ENCODE measurements around the gene FAM200C. TPM values are rescaled to one million over a fixed set of nuclear protein-coding genes. Genes with fewer than 3 reads are reported as not detected.

Gene FAM200C
- total and polyA plus RNA-seq, 2 of the 13 experiments (the other 11 are each of a cell fraction or from before 2014, with no cell fraction given) = 3.2 to 4.7 TPM

DNA sequence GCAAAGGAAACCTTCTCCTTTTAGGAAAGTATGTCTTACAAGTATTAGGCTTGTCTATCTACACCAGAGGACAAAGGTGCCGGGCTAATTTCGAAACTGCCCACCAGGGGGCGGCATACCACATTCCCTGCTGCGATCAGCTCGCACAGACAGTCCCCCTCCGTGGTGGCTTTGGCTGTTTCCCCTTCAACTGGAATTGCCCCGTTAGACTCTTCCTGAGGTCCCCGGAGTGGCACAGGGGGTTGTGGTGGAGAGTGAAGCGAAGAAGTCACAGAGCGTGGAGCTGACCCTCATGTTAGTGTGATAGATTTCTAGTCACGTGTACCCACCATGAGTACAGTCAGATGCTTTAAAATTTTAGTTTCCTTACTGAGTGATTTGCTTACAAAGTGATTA is 39.3 kb upstream of the FAM200C start (continued):
- no peak for TF ChIP-seq ZBTB7A (CRISPR knock-in tag; IDR thresholded peaks at IDR 0.05)
- TF ChIP-seq SOX5 (CRISPR knock-in tag; IDR thresholded peaks at IDR 0.05; ENCODE audit: borderline replicate concordance) = no peak
- TF ChIP-seq NFE2 (CRISPR knock-in tag; IDR thresholded peaks at IDR 0.05) = no peak
- no peak for TF ChIP-seq ZNF34 (CRISPR knock-in tag; IDR thresholded peaks at IDR 0.05; ENCODE audit: borderline replicate concordance)
- no peak for TF ChIP-seq ZNF703 (CRISPR knock-in tag; IDR thresholded peaks at IDR 0.05; ENCODE audit: borderline replicate concordance)
- TF ChIP-seq ZSCAN12 (CRISPR knock-in tag; IDR thresholded peaks at IDR 0.05) = no peak
- TF ChIP-seq, protein P1, sequence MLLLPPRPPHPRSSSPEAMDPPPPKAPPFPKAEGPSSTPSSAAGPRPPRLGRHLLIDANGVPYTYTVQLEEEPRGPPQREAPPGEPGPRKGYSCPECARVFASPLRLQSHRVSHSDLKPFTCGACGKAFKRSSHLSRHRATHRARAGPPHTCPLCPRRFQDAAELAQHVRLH (CRISPR knock-in tag; IDR thresholded peaks at IDR 0.05; ENCODE audit: borderline replicate concordance, low read depth) = no peak
- 0 out of 2 replicates have a peak, but pooled peaks have one; percentile 34 for TF ChIP-seq NFKBIZ (CRISPR knock-in tag; IDR thresholded peaks at IDR 0.05)
- TF ChIP-seq ZNF225 (CRISPR knock-in tag; IDR thresholded peaks at IDR 0.05) = no peak
- TF ChIP-seq THRA (CRISPR knock-in tag; IDR thresholded peaks at IDR 0.05; ENCODE audit: borderline replicate concordance) = 0 out of 2 replicates have a peak, but pooled peaks have one; percentile 23
- no peak for TF ChIP-seq ZNF567 (CRISPR knock-in tag; IDR thresholded peaks at IDR 0.05; ENCODE audit: borderline replicate concordance)
- TF ChIP-seq TBX2 (CRISPR knock-in tag; IDR thresholded peaks at IDR 0.05; ENCODE audit: borderline replicate concordance) = 0 out of 2 replicates have a peak, but pooled peaks have one; percentile 21
- TF ChIP-seq CBX5 (CRISPR knock-in tag; IDR thresholded peaks at IDR 0.05; ENCODE audit: borderline replicate concordance) = no peak
- TF ChIP-seq, protein P2, sequence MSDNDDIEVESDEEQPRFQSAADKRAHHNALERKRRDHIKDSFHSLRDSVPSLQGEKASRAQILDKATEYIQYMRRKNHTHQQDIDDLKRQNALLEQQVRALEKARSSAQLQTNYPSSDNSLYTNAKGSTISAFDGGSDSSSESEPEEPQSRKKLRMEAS (IDR thresholded peaks at IDR 0.05) = no peak
- no peak for TF ChIP-seq ZNF510 (CRISPR knock-in tag; IDR thresholded peaks at IDR 0.05; ENCODE audit: low read depth)
- peak; percentile 24; the same call in 1 of the 2 replicates for TF ChIP-seq MED1 (CRISPR knock-in tag; IDR thresholded peaks at IDR 0.05)
- no peak for TF ChIP-seq MZF1 (CRISPR knock-in tag; IDR thresholded peaks at IDR 0.05; ENCODE audit: borderline replicate concordance)
- no peak for TF ChIP-seq ZNF160 (CRISPR knock-in tag; IDR thresholded peaks at IDR 0.05)
- TF ChIP-seq ZNF484 (CRISPR knock-in tag; IDR thresholded peaks at IDR 0.05; ENCODE audit: borderline replicate concordance, low read depth) = no peak
- no peak for TF ChIP-seq HOXA5 (CRISPR knock-in tag; IDR thresholded peaks at IDR 0.05)
- TF ChIP-seq, protein P3, sequence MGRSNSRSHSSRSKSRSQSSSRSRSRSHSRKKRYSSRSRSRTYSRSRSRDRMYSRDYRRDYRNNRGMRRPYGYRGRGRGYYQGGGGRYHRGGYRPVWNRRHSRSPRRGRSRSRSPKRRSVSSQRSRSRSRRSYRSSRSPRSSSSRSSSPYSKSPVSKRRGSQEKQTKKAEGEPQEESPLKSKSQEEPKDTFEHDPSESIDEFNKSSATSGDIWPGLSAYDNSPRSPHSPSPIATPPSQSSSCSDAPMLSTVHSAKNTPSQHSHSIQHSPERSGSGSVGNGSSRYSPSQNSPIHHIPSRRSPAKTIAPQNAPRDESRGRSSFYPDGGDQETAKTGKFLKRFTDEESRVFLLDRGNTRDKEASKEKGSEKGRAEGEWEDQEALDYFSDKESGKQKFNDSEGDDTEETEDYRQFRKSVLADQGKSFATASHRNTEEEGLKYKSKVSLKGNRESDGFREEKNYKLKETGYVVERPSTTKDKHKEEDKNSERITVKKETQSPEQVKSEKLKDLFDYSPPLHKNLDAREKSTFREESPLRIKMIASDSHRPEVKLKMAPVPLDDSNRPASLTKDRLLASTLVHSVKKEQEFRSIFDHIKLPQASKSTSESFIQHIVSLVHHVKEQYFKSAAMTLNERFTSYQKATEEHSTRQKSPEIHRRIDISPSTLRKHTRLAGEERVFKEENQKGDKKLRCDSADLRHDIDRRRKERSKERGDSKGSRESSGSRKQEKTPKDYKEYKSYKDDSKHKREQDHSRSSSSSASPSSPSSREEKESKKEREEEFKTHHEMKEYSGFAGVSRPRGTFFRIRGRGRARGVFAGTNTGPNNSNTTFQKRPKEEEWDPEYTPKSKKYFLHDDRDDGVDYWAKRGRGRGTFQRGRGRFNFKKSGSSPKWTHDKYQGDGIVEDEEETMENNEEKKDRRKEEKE (IDR thresholded peaks at IDR 0.05) = no peak
- no peak for TF ChIP-seq PREB (CRISPR knock-in tag; IDR thresholded peaks at IDR 0.05)
- TF ChIP-seq POGZ (CRISPR knock-in tag; IDR thresholded peaks at IDR 0.05) = peak; percentile 32; the same call in 1 of the 2 replicates
- TF ChIP-seq, protein P4, sequence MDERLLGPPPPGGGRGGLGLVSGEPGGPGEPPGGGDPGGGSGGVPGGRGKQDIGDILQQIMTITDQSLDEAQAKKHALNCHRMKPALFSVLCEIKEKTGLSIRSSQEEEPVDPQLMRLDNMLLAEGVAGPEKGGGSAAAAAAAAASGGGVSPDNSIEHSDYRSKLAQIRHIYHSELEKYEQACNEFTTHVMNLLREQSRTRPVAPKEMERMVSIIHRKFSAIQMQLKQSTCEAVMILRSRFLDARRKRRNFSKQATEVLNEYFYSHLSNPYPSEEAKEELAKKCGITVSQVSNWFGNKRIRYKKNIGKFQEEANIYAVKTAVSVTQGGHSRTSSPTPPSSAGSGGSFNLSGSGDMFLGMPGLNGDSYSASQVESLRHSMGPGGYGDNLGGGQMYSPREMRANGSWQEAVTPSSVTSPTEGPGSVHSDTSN (CRISPR knock-in tag; IDR thresholded peaks at IDR 0.05) = no peak
- TF ChIP-seq ZMYM2 (CRISPR knock-in tag; IDR thresholded peaks at IDR 0.05) = no peak

Data from HepG2 (cell line).